Measurements from ENCODE around the gene ZNF76.

The ZNF76 gene

DNA sequence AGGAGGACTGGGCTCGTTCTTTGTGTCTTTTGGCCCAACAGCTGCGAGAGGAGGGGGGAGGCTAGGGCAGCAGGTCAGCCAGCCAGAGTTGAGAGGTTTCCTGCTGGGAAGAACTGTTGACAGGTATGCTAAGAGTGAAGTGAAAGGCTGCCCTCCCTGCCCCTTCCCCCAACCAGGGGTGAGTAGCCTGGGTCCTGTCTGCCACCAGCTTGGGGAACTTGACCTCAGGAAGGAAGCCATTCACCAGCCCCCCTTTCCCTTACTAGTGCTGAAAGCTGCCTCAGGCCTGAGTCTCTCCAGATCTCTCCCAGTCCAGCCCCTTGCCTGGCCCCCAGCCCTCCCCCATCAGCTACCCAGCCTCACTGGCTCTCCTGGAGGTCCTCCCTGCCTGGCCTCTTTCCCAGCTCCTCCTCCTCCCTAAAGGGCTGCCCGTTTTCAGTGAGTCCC lies 20.7 kb upstream of the ZNF76 start:
- DNase-seq: no peak

DNA sequence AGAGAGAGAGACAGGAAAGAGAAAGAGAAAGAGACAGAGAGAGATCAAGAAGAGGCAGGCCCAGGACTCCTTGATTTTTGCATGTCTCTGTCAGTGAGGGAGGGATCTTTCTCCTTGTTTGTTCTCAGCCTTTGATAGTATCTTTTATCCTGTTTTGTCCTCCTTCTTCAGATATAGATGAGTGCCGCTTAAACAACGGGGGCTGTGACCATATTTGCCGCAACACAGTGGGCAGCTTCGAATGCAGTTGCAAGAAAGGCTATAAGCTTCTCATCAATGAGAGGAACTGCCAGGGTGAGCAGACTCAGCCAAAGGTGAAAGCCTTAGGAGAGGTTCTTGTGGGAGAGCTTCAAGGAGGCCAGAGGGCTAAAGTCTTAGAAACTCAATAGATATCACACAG lies 20.0 kb upstream of the ZNF76 start:
- no peak for DNase-seq

DNA sequence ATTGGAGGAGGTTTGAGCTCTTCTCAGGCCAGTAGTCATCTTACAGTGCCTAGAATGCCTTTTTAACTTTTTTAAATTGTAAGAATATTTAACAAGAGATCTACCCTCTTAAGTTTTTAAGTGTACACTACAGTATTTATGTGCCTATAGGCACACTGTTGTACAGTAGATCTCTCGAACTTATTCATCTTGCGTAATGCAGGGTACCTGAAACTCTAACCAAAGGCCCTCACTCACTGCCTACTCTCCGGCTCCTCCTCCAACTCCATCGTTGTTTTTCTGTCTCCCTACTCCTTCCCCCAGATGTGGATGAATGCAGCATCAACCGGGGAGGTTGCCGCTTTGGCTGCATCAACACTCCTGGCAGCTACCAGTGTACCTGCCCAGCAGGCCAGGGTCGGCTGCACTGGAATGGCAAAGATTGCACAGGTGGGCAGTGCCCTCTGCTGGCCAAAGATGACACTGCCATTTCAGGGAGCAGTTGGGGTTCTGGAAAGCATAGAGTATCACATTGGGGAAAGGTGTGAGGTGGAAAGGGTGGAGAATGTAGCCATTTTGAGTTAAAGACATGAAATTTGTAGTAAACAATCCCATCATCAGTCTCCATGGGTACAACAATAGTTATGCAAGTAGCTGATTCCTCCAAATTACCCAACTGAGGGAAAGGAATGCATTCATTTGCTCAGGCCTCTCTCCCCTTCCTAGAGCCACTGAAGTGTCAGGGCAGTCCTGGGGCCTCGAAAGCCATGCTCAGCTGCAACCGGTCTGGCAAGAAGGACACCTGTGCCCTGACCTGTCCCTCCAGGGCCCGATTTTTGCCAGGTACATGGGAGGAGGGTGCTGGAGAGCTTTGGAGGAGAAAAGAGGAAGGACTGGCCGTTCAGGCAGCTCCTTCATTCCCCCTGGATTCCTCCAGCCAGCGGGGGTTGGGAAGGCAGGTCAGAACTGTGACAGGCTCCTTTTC lies 18.4 kb upstream of the ZNF76 start:
- peak; percentile 65 to 70 for DNase-seq

DNA sequence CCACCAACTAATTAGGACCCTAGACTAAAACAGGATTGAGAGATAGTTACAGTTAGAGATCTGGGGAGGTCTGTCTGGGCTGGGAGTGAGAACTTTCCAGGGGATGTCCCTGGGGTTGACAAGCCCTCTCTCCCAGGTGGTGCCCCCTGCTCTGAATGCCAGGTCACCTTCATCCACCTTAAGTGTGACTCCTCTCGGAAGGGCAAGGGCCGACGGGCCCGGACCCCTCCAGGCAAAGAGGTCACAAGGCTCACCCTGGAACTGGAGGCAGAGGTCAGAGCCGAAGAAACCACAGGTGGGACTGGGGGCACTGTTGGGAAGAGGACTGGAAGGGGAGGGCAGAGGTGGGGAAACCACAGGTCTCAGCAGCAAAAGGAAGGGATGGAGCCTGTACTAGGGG lies 17.0 kb upstream of the ZNF76 start:
- DNase-seq: no peak

DNA sequence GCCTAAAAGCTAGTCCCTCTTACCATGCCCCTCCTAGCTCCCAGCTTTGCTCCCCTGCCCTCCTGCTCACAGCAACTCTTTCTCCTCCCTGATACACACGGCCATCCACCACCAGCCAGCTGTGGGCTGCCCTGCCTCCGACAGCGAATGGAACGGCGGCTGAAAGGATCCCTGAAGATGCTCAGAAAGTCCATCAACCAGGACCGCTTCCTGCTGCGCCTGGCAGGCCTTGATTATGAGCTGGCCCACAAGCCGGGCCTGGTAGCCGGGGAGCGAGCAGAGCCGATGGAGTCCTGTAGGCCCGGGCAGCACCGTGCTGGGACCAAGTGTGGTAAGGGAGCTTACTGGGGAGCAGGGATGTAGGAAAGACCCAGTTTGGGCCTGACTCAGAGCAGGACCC lies 16.6 kb upstream of the ZNF76 start:
- no peak for DNase-seq

DNA sequence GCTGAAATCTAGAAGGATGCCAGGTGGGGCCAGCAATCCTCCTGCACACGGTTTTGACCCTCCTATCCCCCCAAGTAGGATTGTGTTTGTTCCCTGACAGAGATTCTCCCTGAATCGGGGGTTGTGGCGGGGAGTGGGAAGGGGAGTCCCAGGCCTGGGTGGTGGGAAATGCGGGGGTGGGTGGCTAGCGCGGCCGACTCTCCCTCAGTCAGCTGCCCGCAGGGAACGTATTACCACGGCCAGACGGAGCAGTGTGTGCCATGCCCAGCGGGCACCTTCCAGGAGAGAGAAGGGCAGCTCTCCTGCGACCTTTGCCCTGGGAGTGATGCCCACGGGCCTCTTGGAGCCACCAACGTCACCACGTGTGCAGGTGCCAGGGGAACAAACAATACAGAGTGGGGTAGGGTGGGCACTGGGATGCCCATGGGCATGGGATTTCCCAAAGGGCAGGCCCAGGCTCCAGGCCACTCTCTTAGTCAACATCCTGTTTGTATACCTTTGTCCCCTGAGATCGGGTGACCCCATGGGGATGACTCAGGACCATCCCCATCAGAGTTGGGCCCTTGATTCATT lies 16.1 kb upstream of the ZNF76 start:
- no peak for DNase-seq

DNA sequence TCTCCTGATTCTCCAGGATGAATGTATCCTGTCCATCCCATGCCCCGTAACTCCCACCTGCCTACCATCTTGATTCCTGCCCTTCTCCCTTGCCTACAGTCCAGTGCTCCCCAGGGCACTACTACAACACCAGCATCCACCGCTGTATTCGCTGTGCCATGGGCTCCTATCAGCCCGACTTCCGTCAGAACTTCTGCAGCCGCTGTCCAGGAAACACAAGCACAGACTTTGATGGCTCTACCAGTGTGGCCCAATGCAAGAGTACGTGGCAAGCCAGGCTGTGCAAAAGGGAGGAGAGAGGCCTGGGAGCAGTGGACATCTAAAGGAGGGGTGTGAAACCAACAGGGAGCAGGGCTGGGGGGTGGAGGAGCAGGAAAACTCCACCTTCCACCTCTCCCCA lies 15.0 kb upstream of the ZNF76 start:
- DNase-seq: no peak

DNA sequence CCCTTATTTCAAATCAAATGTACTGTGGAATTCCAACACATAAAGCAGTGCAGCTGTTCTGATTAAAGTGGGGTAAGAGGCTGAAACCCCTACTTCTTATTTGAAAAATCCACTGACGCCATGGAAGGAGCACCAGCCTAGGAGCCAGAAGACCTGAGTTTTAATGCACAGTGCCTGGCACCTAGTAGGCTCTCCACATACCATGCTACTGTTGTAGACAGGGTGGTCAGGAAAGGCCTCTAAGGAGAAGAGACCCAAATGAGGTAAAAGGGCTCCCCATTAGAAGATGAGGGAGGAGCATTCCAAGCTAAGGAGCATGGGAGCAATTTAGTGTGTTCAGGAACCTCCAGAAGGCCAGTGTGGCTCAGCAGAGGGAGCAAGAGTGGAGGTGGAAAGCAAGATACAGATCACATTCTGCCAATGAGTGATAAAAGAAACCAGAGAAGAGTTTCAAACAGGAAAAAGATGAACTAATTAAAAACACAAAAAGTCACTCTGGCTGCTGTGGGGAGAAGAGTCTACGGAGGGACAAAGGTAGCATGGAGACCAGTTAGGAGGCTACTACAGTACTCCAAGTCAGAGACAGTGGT lies 11.8 kb upstream of the ZNF76 start:
- DNase-seq: no peak

DNA sequence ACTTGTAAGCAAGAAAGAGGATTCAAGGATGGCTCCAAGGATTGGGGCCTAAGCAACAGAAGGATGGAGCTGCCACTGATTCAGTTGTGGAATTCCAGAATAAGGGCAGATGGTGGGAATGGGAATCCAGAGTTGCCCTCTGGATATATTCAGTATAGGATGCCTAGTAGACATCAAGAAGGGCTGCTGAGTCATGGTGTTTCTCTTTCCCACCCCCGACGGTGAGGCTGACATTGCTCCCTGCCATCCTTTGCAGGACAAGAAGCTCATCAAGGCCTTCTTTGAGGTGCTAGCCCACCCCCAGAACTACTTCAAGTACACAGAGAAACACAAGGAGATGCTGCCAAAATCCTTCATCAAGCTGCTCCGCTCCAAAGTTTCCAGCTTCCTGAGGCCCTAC lies 11.2 kb upstream of the ZNF76 start:
- DNase-seq: no peak

DNA sequence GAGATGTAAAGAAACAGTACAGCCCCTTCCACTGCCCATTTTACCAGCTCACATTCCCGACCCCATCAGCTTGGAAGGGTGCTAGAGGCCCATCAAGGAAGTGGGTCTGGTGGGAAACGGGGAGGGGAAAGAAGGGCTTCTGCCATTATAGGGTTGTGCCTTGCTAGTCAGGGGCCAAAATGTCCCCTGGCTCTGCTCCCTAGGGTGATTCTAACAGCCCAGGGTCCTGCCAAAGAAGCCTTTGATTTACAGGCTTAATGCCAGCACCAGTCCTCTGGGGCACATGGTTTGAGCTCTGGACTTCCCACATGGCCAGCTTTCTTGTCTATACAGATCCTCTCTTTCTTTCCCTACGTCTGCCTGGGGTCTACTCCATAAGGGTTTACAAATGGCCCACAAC lies 10.6 kb upstream of the ZNF76 start:
- no peak for DNase-seq

DNA sequence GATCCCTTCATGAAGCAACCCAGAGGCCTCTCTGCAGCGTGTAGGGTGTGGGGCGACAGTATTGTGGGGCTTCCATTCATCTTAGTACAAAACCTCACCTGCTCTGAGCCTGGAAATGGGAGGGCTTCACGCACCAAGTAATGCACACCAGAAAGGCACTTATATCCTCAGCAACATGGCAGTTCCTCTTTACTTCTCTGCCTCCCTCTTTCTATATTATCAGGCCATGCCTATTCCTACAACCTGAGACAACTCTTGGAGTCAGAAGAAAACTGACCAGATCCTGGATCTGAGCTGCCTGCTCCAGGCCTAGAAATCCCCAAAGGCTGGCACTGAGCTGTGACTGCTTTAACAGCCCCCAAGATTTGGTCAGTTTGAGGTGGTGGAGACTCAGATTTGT lies 7.6 kb upstream of the ZNF76 start:
- no peak for DNase-seq

DNA sequence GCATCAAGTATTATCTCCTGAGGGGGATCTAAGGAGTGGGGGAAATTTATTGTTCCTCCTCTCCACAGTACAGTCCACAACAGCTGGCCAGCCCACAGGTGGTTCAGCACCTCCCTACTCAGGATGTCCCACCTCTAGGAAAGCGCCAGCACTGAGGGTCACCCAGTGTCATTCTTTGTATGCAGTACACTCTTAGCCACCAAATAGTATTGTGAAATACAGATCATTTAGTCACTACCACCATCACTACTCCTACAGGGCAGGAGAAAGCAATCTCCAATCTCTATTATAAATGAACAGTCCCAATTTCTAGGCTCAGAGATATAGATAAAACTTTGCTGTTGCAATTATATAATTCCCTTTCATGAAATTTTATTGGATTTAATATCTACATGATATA lies 6.3 kb upstream of the ZNF76 start:
- DNase-seq: no peak

DNA sequence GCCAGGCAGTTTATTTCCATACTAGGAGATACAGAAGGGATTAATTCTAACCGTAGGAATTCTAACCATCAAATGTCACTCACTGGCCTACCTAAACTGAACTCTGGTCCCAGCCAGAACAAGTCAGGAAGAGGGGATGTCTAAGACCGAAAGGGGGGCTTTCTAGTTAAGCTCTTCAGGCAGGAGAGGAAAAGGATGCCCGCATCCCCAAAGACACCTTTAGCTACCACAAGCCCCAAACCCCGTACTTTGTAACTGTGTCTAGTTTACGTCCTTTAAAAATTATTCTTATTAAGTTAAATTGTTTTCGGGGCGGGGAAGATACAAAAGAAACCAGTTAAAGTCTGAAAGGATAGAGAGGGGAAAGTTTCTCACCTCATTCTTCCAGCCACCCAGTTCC lies 1.2 kb upstream of the ZNF76 start:
- no peak for DNase-seq

DNA sequence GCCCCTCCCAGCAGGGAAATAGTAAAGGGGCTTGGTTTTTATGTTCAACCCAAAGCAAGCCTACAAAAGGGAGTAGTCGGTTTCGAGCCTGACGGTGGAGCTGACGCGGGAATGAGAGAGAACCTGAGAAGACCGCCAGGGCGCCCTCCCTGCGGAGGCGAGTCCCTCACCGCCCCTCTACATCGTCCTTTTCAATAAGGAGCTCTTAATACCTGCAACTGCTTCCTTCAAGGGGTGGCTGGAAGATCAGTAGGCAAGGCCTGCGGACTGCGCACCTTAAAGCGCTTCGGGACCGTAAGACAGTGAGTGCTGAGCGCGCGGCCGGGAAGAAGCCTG lies 709 bp upstream of the ZNF76 start:
- no peak for DNase-seq

DNA sequence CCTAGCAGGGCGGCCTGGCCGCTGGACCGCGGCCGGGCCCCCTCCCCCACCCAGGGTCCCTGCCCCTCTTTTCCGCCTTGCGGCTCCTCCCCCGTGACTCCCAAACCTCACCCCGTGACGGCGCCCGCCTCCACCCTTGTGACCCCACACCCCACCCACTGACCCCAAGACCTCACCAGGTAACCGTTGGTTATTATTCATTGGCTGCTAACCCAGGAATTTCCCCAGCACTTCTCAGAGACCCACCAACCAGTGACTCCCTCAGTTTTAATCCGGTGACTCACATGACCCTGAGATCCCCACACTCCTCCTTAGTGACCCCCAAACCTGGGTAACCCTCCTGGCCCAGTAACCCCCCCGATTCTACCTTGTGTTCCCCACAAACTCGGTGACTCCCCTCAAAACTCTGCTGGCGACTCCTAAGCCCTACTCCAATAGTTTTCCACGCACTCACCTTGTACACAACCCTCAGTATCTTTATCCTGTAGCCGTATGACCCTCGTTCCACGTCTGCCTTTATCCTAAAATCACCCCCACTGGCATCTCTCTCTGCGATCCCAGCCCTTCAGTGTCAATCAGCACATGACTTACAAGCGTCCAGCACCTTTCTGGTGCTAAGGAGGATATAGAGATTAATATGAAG lies 534 bp downstream of the ZNF76 start:
- peak; percentile 92 to 94 for DNase-seq

DNA sequence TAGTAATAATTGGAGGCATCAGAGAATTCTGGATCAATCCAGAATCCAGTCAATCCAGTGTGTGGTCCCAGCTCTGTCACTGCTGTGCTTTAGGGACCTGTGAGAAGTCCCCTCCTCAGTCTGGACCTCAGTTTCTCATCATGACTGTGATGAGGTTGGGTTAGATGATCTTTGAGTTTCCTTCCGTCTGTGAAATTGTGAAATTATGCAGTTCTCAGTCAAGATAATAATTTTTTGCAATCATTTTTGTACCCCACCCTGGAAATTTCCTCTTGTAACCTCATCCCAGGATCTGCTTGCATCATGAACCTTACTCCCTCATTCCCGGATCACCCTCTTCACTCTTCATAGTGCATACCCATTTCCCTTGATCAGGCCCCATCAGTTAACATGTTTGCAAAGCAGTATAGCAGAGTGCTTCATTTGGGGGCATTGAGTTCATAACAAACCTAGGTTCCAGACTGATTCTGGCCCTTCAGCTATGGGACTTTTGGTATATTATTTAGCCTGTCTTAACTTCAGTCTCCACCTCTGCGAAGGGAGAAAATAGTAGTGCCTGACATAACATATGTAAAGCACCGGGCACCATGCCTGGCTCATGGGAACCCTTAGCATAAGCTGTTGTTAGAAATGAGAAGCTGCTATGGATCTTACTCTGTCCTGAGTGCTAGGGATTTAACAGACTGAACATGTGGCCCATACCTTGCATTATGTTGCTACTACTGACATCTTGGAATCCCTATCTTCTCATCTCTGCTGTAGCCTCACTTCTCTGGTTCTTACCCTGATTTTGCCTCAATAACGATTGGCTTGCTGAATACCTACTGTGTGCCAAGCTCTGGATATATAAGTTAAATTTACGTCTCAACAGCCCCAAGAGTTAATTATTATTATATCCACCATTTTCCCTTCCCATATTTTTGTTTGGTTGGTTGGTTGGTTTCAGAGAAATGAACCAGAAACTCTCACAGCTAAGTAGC lies 1.3 kb downstream of the ZNF76 start:
- no peak for DNase-seq

DNA sequence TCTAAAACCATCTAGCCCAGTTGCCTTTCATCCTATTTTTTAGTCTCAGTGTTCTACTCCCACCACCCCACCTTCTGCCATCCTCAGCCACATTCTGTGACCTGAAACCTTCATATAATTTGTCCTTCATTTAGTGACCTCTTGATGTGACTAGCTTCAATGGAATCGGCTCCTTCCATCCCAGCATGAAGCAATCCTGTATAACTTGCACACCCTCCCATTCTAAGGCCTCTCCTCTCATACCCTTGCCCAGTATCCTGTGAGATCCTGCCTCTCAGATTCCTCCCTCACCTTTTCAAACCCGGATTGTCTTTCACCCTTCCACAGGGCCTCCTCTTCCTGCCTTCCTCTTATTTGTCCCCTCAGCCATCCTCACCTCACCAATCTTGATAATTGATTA lies 3.1 kb downstream of the ZNF76 start:
- DNase-seq: no peak

DNA sequence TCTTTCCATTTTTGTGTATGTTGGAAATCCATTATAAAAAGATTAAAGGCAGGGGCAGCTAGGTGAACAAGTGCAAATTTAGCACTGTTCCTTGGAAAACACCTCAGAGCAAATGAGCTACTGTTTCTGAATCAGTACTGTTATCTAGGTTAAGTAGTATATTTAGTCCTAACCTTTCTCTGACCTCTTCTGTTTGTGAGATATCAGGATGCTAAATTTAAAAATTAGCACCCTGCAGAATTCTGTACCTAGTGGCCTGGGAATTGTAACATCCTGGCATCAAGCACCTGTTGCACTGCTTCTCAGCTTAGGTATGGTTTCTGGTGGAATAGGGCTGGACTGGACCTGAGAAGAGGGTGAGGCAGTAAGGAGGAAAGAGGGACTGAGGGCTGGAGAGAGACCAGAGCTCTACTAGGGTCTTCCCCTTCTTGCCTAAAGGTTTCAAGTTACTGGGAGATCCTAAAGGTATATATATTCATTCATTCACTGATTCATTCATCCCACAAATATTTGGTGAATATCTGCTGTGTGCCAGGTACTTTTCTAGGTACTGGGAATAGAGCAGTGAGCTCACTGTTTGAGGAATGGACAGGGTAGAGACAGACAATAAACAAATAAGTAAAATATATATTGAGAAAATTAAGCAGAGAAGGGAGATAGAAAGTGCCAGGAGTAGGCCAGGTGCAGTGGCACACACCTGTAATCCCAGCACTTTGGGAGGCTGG lies 5.2 kb downstream of the ZNF76 start:
- DNase-seq: no peak

DNA sequence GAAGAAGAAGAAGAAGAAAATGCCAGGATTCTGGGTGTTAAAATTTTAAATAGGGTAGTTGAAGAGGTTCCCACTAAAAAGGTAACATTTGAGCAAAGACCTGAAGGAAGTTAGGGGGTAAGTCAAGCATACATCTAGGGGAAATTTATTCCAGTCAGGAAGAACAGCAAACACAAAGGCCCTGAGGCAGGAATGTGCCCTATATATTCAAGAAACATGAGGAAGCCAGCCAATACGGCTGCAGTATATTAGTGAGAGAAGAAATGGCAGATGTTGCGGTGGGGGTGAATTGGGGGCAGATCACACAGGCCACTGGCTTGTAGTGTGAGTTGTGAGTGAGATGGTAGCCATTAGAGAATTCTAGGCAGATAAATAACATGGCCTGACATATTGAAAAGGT lies 6.0 kb downstream of the ZNF76 start:
- DNase-seq: no peak

DNA sequence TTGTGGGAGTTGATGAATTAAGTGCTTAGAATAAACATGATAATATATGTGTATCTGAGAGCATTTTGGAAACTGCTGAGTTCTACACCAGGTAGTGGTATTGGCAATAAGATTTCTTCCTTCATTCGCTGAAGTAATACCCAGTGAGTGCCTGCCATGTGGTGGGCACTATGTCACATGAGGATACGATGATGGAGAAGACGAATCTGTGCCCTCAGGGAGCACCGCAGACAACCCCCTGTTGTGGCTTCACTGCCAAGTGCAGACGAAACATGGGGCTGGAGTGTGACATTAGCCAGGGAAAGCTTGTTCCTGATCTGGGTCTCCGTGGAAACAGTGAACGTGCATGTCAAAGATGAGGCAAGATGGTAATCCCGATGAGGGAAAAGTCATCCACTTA lies 7.9 kb downstream of the ZNF76 start:
- DNase-seq: no peak

DNA sequence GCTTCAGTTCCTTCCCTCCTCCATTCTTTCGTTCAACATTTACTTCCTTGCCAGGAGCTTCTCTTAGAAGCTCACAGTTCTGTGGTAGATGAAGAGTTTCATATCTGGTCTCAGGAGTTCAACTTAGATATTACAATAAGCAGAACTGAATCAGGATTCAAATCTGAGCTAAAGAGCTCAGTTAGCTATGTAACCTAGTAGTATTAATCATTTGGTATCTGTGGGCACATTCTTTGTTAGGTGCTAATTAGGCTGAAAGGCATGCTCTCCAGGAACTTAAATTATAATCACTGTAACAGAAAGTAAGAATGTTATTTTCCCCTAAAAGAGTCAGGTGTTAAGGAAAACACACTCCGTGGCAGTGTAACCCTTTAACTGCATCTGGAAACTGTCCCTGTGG lies 8.4 kb downstream of the ZNF76 start:
- DNase-seq: no peak

DNA sequence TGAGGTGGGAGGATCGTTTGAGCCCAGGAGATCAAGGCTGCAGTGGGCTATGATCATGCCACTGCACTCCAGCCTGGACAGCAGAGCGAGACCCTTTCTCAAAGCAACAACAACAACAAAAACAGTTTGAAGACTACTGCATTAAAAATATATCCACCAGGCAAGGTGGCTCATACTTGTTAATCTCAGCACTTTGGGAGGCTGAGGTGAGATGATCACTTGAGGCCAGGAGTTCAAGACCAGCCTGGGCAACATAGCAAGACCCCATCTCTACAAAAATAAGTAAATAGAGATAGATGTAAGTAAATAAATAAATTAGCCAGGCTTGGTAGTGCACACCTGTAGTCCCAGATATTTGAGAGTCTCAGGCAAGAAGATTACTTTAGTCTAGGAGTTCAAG lies 12.5 kb downstream of the ZNF76 start:
- no peak for DNase-seq
